A673 (cell line): ENCODE data around the gene PRKAG2. TPM values are rescaled to one million over a fixed set of nuclear protein-coding genes. Genes with fewer than 3 reads are reported as not detected.

Experiments
- BruUV-seq: library from RNA; stranded (reverse); fragments of 400-500 nt; replicated peaks from 2 replicates; lab custom pipeline; 2021; lab: Mats Ljungman, UMichigan
- CTCF ChIA-PET: fragments of 300-600 bp; sonication (Branson Sonifier 250); formaldehyde crosslinking; loops from one replicate; lab custom pipeline; 2022; ENCODE audit warnings: antibody characterized with exemption; lab: Charles Lee
- POLR2A ChIA-PET: fragments of 300-600 bp; sonication (Branson Sonifier 250); formaldehyde crosslinking; loops from one replicate; lab custom pipeline; 2022; ENCODE audit warnings: antibody characterized with exemption; ENCODE audit not compliant: low non-redundant PET; lab: Charles Lee
- DNase-seq: peaks from one replicate; pipeline ENCODE4 v3.0.0-alpha.2; 2015; ENCODE audit warnings: low spot score
- H3K27ac ChIP-seq: fragments of 200-600 bp; sonication (generic); 2 replicates; pipeline ENCODE4 v1.5.1; 2016; ENCODE audit warnings: mixed run types, low read depth, mild to moderate bottlenecking, mixed read lengths, antibody characterized with exemption, low read length; ENCODE audit not compliant: poor library complexity, severe bottlenecking
- H3K27me3 ChIP-seq: fragments of 200-600 bp; sonication (generic); replicated peaks from 2 replicates; pipeline ENCODE4 v1.6.1; 2017; ENCODE audit warnings: mixed run types, low read depth, mild to moderate bottlenecking, mixed read lengths, antibody characterized with exemption, low read length; ENCODE audit not compliant: insufficient read depth, poor library complexity
- H3K36me3 ChIP-seq: fragments of 200-600 bp; sonication (generic); 2 replicates; pipeline ENCODE4 v1.6.1; 2016; ENCODE audit warnings: mixed run types, mild to moderate bottlenecking, mixed read lengths, antibody characterized with exemption, low read length; ENCODE audit not compliant: insufficient read depth, poor library complexity, severe bottlenecking
- H3K4me1 ChIP-seq: fragments of 200-600 bp; sonication (generic); 2 replicates; pipeline ENCODE4 v1.6.1; 2017; ENCODE audit warnings: mixed run types, mild to moderate bottlenecking, mixed read lengths, antibody characterized with exemption, low read length; ENCODE audit not compliant: insufficient read depth, poor library complexity, severe bottlenecking
- H3K4me3 ChIP-seq: fragments of 200-600 bp; sonication (generic); 2 replicates; pipeline ENCODE4 v1.5.1; 2016; ENCODE audit warnings: low read depth, mixed run types, mild to moderate bottlenecking, mixed read lengths, low read length; ENCODE audit not compliant: poor library complexity, severe bottlenecking
- H3K9me3 ChIP-seq: fragments of 200-600 bp; sonication (generic); 2 replicates; pipeline ENCODE4 v1.6.1; 2016; ENCODE audit warnings: mixed run types, low read depth, mild to moderate bottlenecking, mixed read lengths, antibody characterized with exemption, low read length; ENCODE audit not compliant: poor library complexity, severe bottlenecking
- EZH2 ChIP-seq: fragments of 200-600 bp; sonication (generic); IDR thresholded peaks from 2 replicates; pipeline ENCODE4 v1.6.1; 2017; ENCODE audit warnings: borderline replicate concordance, low read depth, mild to moderate bottlenecking, mixed read lengths, antibody characterized with exemption, low read length; ENCODE audit not compliant: poor library complexity, severe bottlenecking
- intact Hi-C: fragments of 100-400 bp; cut with micrococcal nuclease; formaldehyde crosslinking; loops from one replicate; pipeline ENCODE4 v1.10.0; 2022; ENCODE audit not compliant: unreplicated experiment
- total RNA-seq: library from RNA; stranded (reverse); gene quantifications from 2 replicates; pipeline ENCODE4 v1.2.3, GENCODE V29; 2021
- TF ChIP-seq, protein P1 (sequence below): fragments of 300-800, 200-600 bp; sonication (generic); conservative IDR thresholded peaks from 2 replicates; pipeline ENCODE4 v1.5.1; 2017; ENCODE audit warnings: low read depth, mild to moderate bottlenecking, antibody characterized with exemption, low read length, moderate library complexity, mixed read lengths

The PRKAG2 gene
- total RNA-seq, 1 experiment from 2014 or later: 11.6 TPM

DNA sequence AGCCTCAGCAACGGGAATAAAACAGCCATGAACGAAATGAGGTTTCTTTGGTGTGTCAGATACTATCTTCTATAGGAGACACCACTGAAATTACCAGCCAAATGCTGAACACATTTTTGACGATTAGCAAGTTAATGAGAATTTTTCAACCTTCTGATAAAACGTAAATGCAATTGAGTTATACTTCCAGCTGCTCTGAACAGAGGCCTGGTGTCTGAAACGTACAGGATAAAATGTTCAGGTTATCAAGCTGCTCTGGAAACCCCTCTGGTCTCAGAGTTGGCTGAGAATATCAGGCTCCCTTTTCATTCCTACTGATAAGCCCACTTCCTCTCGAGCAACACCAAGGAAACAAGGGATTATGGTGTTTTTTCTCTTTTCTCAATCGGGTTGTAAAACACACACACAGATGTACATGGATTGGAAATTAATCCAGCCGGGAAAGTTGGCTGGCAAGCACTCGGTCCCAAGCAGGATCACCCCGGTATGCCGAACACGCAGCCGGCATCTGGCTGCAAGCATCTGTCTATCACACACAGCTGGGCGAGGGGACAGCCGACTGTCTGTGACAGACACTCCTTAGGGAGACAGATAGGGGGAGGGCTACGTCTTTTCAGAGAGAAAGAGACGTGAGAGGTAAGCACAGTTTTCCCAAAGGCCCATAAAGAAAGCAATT is 171.8 kb downstream of the PRKAG2 start:
- no peaks in the 10 kb centered on the region for H3K36me3 ChIP-seq
- H3K4me1 ChIP-seq: peaks cover 4% of the 10 kb centered on the region
- no peaks in the 10 kb centered on the region for H3K27me3 ChIP-seq
- DNase-seq: no peak
- no TSS peak for BruUV-seq
- ChIA-PET CTCF (no interaction called here), POLR2A (no interaction called here)
- intact Hi-C loops: no loop called here
- no peaks in the 10 kb centered on the region for H3K9me3 ChIP-seq
- H3K27ac ChIP-seq: no peak overlapping the region
- TF ChIP-seq EZH2: no peak
- TF ChIP-seq, protein P1, sequence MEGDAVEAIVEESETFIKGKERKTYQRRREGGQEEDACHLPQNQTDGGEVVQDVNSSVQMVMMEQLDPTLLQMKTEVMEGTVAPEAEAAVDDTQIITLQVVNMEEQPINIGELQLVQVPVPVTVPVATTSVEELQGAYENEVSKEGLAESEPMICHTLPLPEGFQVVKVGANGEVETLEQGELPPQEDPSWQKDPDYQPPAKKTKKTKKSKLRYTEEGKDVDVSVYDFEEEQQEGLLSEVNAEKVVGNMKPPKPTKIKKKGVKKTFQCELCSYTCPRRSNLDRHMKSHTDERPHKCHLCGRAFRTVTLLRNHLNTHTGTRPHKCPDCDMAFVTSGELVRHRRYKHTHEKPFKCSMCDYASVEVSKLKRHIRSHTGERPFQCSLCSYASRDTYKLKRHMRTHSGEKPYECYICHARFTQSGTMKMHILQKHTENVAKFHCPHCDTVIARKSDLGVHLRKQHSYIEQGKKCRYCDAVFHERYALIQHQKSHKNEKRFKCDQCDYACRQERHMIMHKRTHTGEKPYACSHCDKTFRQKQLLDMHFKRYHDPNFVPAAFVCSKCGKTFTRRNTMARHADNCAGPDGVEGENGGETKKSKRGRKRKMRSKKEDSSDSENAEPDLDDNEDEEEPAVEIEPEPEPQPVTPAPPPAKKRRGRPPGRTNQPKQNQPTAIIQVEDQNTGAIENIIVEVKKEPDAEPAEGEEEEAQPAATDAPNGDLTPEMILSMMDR: no peak
- no peak overlapping the region for H3K4me3 ChIP-seq

DNA sequence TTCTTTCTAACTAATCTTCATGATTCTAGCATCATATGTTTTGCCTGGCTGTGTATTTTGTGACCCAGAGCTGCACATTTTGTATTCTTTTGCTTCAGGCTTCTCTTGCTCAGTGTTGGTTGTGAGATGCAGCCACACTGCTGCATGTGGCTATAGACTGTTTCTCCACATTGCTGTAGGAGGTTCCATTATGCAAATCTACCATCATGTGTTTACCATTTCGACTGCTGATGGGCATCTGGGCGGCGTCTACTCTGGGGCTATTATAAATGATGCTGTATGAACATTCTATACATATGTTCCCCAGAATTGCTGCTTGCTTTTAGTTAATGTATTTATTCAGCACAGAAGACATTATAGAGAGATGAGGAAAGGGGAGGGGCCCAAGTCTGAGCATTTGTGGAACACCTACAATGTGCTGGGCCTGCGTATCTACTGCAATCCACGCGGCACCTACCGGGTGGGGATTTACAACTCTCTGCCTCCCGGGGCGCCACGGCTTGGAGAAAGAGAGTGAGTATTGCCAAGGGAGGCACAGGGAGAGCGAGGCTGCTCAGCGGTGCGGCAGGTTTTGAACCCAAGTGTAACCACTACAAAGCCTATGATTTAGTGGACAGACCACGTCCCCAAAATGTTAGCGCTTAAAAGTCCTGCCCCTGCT is 172.5 kb downstream of the PRKAG2 start:
- TF ChIP-seq, protein P1: no peak
- no peak for TF ChIP-seq EZH2
- ChIA-PET POLR2A (no interaction called here), CTCF (no interaction called here)
- Histone ChIP-seq H3K4me1 (peaks cover 4% of the 10 kb centered on the region), H3K36me3 (no peaks in the 10 kb centered on the region), H3K27me3 (no peaks in the 10 kb centered on the region), H3K27ac (no peak overlapping the region), H3K4me3 (no peak overlapping the region), H3K9me3 (no peaks in the 10 kb centered on the region)
- no TSS peak for BruUV-seq
- intact Hi-C loops: no loop called here
- no peak for DNase-seq

DNA sequence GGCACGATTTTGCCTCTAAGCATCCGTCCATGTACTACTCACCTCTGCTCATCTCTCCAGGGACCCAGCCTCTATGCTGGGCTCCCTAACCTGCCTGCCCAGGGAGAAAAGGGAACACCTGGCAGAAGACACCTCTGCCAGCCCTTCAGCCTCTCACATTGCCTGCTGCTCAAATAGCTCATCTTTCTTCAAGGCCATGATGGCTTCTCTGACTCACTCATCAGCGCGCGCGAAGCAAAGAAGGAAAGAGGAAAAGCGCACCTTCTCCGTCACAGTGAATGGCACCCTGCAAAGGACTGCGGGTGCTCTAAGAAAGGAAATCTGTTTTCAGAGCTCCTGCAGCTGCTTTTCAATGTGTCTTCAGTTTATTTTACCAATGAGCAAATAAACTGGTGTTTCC is 174.0 kb downstream of the PRKAG2 start:
- POLR2A ChIA-PET: interaction anchor here (0.7 kb wide), 1 partner anchor 34 kb away, joined by 3 read pairs; no protein-coding TSS in a partner anchor

More for the DNA sequence above, 174.0 kb downstream of the PRKAG2 start:
- TF ChIP-seq, protein P1: no peak
- no peak for TF ChIP-seq EZH2
- Histone ChIP-seq H3K4me3 (no peak overlapping the region), H3K27ac (no peak overlapping the region), H3K9me3 (no peaks in the 10 kb centered on the region), H3K36me3 (no peaks in the 10 kb centered on the region), H3K4me1 (peaks cover 4% of the 10 kb centered on the region), H3K27me3 (no peaks in the 10 kb centered on the region)
- intact Hi-C loops: no loop called here
- DNase-seq: no peak
- BruUV-seq: no TSS peak
- CTCF ChIA-PET: interaction anchor here (0.7 kb wide), 1 partner anchor 151 kb away, joined by 4 read pairs; no protein-coding TSS in a partner anchor
